Lung (tissue), 12 donors: ENCODE measurements around the gene SLC35C1. TPM values are rescaled to one million over a fixed set of nuclear protein-coding genes. Genes with fewer than 3 reads are reported as not detected.

ENCODE experiments used
- ATAC-seq: fragments of 200-7000 bp; cut with Tn5 transposase; one replicate; pipeline ENCODE4 v1.9.1; 2020; ENCODE audit warnings: moderate number of reproducible peaks; ENCODE audit not compliant: insufficient read depth, low FRiP score
- DNase-seq, 3 donors: peaks; one replicate each; pipeline ENCODE4 v3.0.0-alpha.2; 2013 to 2017
- H3K27ac ChIP-seq, 2 donors: one replicate each; pipeline ENCODE4 v1.5.1; 2013; ENCODE audit warnings: mild to moderate bottlenecking in 2 of 2, moderate library complexity in 2 of 2, control low read depth in 1 of 2, inconsistent platforms in 1 of 2, low read depth in 1 of 2, low read length in 1 of 2
- H3K27me3 ChIP-seq, 3 donors: one replicate each; pipeline ENCODE4 v1.5.1; 2013; ENCODE audit warnings: low read length in 2 of 3; ENCODE audit not compliant: control insufficient read depth in 3 of 3, insufficient read depth in 3 of 3
- H3K36me3 ChIP-seq, 4 donors: one replicate each; pipeline ENCODE4 v1.5.1; 2013; ENCODE audit warnings: low read length in 4 of 4, mild to moderate bottlenecking in 1 of 4, moderate library complexity in 1 of 4; ENCODE audit not compliant: control insufficient read depth in 4 of 4, insufficient read depth in 4 of 4
- H3K4me1 ChIP-seq, 5 donors: one replicate each; pipeline ENCODE4 v1.5.1; 2013; ENCODE audit warnings: low read length in 5 of 5, mild to moderate bottlenecking in 2 of 5, moderate library complexity in 1 of 5; ENCODE audit not compliant: control insufficient read depth in 5 of 5, insufficient read depth in 5 of 5
- H3K4me3 ChIP-seq: one replicate; pipeline ENCODE4 v1.5.1; 2013; ENCODE audit warnings: mild to moderate bottlenecking, control low read depth, moderate library complexity
- H3K9ac ChIP-seq, 2 donors: one replicate each; pipeline ENCODE4 v1.5.1; 2013; ENCODE audit warnings: low read length in 2 of 2, control low read depth in 1 of 2; ENCODE audit not compliant: insufficient read depth in 1 of 2
- H3K9me3 ChIP-seq, 4 donors: one replicate each; pipeline ENCODE4 v1.5.1; 2013; ENCODE audit warnings: low read length in 3 of 4, mild to moderate bottlenecking in 1 of 4, moderate library complexity in 1 of 4; ENCODE audit not compliant: control insufficient read depth in 4 of 4, insufficient read depth in 3 of 4
- CTCF ChIP-seq: IDR thresholded peaks from 2 replicates; pipeline ENCODE4 v1.5.1; 2012; ENCODE audit warnings: mild to moderate bottlenecking; ENCODE audit errors: control extremely low read depth, extremely low read depth
- WGBS, 2 donors: extraction: QIAGEN DNeasy Blood & Tissue Kit; methylation state at CpG; one replicate each; pipeline ENCODE4 v1.1.7; 2013; 5-methylcytosine and 5-hydroxymethylcytosine counted together
- polyA plus RNA-seq, 2 donors: library from polyadenylated mRNA; stranded (reverse); fragments of 200-250 nt; gene quantifications; one replicate each; pipeline ENCODE4 v1.2.1, GENCODE V29; 2013
- total RNA-seq, 2 donors: library from RNA; depleted of rRNA in 1 of 2; stranded (reverse); fragments of >200 nt in 1 of 2; gene quantifications; one replicate each; pipeline ENCODE4 v1.2.1, GENCODE V29; 2014 to 2021
- donor health status: control.
- donor health status: control.
- donor health status: Bipolar disorder and iron deficiency.
- donor health status: healthy.
- donor health status: DM: yes; HTN: yes; CAD: no.

SLC35C1 gene
- total and polyA plus RNA-seq, 4 donors = 5.4 to 35.9 (median 24.1) TPM

- WGBS, 2 donors = 18 to 29% methylated on average over 27 to 29 of the region's 29 CpGs
- peaks cover 0 to 19% (median 0%) of the 10 kb centered on the region in 4 donors for H3K36me3 ChIP-seq
- no peaks in the 10 kb centered on the region for H3K9me3 ChIP-seq
- DNase-seq = peak; percentile 50 to 54 (median 51)
- peaks cover 0 to 3% (median 0%) of the 10 kb centered on the region in 3 donors for H3K27me3 ChIP-seq
- H3K27ac ChIP-seq = peak overlapping the region; percentile 61 to 89
- peaks cover 3 to 25% (median 14%) of the 10 kb centered on the region in 5 donors for H3K4me1 ChIP-seq
- peak overlapping the region in 1 of 2 donors; percentile 53 for H3K9ac ChIP-seq
- H3K4me3 ChIP-seq = peak overlapping the region; percentile 93
- peak; percentile 20 for ATAC-seq
- no peak for TF ChIP-seq CTCF
These were observed 539 bp downstream of the SLC35C1 start for GRCh38 chr11:45805305-45806071.

GRCh38 chr11:45806072-45806933, 1.4 kb downstream of the SLC35C1 start:
- ATAC-seq = no peak
- Histone ChIP-seq H3K27ac (no peak overlapping the region), H3K4me3 (peak overlapping the region; percentile 93), H3K36me3 (peaks cover 0 to 27% (median 0%) of the 10 kb centered on the region in 4 donors), H3K9ac (no peak overlapping the region), H3K4me1 (peaks cover 3 to 25% (median 14%) of the 10 kb centered on the region in 5 donors), H3K9me3 (no peaks in the 10 kb centered on the region), H3K27me3 (peaks cover 0 to 3% (median 0%) of the 10 kb centered on the region in 3 donors)
- no peak for DNase-seq
- no peak for TF ChIP-seq CTCF
- 78 to 84% methylated on average over 20 of the region's 20 CpGs for WGBS, 2 donors

GRCh38 chr11:45806937-45807791, 2.2 kb downstream of the SLC35C1 start:
- peaks cover 0 to 36% (median 0%) of the 10 kb centered on the region in 4 donors for H3K36me3 ChIP-seq
- peaks cover 0 to 3% (median 0%) of the 10 kb centered on the region in 3 donors for H3K27me3 ChIP-seq
- ATAC-seq = no peak
- H3K9me3 ChIP-seq = no peaks in the 10 kb centered on the region
- peaks cover 3 to 25% (median 14%) of the 10 kb centered on the region in 5 donors for H3K4me1 ChIP-seq
- no peak for TF ChIP-seq CTCF
- H3K4me3 ChIP-seq = no peak overlapping the region
- WGBS, 2 donors = 76 to 86% methylated on average over 7 of the region's 7 CpGs
- DNase-seq = no peak
- no peak overlapping the region for H3K9ac ChIP-seq
- H3K27ac ChIP-seq = no peak overlapping the region
